GM23338 (cell line): ENCODE data around the gene PNMA6A. TPM values are rescaled to one million over a fixed set of nuclear protein-coding genes. Genes with fewer than 3 reads are reported as not detected.
"Not testable (repeated sequence)": the region's sequence is repeated elsewhere in the genome, so short reads cannot be mapped to it uniquely, and the experiment has no call there.

Experiments
- ATAC-seq: fragments of 200-7000 bp; cut with Tn5 transposase; 3 replicates; pipeline ENCODE4 v1.9.1; 2020
- DNase-seq: peaks from one replicate; pipeline ENCODE4 v3.0.0-alpha.2; 2015; ENCODE audit warnings: low spot score
- H2AFZ ChIP-seq: fragments of 200-600 bp; sonication (generic); 2 replicates; pipeline ENCODE4 v1.8.0; 2016; ENCODE audit warnings: antibody characterized with exemption, mild to moderate bottlenecking, moderate library complexity
- H3F3A ChIP-seq: fragments of 200-600 bp; sonication (generic); replicated peaks from 2 replicates; pipeline ENCODE4 v1.8.0; 2017; ENCODE audit warnings: antibody characterized with exemption, mixed run types, low read depth
- H3K27ac ChIP-seq: fragments of 200-600 bp; sonication (generic); 2 replicates; pipeline ENCODE4 v1.6.1; 2016; ENCODE audit warnings: low read depth
- H3K27me3 ChIP-seq: fragments of 200-600 bp; sonication (generic); 2 replicates; pipeline ENCODE4 v1.8.0; 2016; ENCODE audit warnings: mild to moderate bottlenecking, mixed run types, moderate library complexity; ENCODE audit not compliant: insufficient read depth
- H3K36me3 ChIP-seq: fragments of 200-600 bp; sonication (generic); 2 replicates; pipeline ENCODE4 v1.8.0; 2016; ENCODE audit warnings: mild to moderate bottlenecking; ENCODE audit not compliant: insufficient read depth
- H3K4me1 ChIP-seq: fragments of 200-600 bp; sonication (generic); 2 replicates; pipeline ENCODE4 v1.8.0; 2016; ENCODE audit warnings: mild to moderate bottlenecking, moderate library complexity; ENCODE audit not compliant: insufficient read depth
- H3K4me2 ChIP-seq: fragments of 200-600 bp; sonication (generic); 2 replicates; pipeline ENCODE4 v1.7.1; 2017; ENCODE audit warnings: mixed run types
- H3K4me3 ChIP-seq: fragments of 200-600 bp; sonication (generic); 2 replicates; pipeline ENCODE4 v1.6.1; 2016; ENCODE audit warnings: mixed run types
- H3K79me2 ChIP-seq: fragments of 200-600 bp; sonication (generic); replicated peaks from 2 replicates; pipeline ENCODE4 v1.8.0; 2017; ENCODE audit warnings: mild to moderate bottlenecking; ENCODE audit not compliant: insufficient read depth
- H3K9me2 ChIP-seq: fragments of 200-600 bp; sonication (generic); 2 replicates; pipeline ENCODE4 v1.8.0; 2017; ENCODE audit not compliant: insufficient read depth
- H4K20me1 ChIP-seq: fragments of 200-600 bp; sonication (generic); replicated peaks from 2 replicates; pipeline ENCODE4 v1.8.0; 2017; ENCODE audit warnings: mild to moderate bottlenecking; ENCODE audit not compliant: insufficient read depth
- H3K27ac Mint-ChIP-seq: 2 replicates; pipeline ENCODE4 v1.8.0; 2020; ENCODE audit warnings: inconsistent platforms, mild to moderate bottlenecking, moderate library complexity, mixed read lengths
- H3K27me3 Mint-ChIP-seq: 3 replicates; pipeline ENCODE4 v1.8.0; 2022; ENCODE audit warnings: low read depth, mild to moderate bottlenecking, moderate library complexity, mixed read lengths, inconsistent platforms; ENCODE audit not compliant: insufficient read depth, poor library complexity
- H3K36me3 Mint-ChIP-seq: 3 replicates; pipeline ENCODE4 v1.8.0; 2021; ENCODE audit warnings: low read depth, mild to moderate bottlenecking, inconsistent platforms, moderate library complexity, mixed read lengths
- H3K4me1 Mint-ChIP-seq: 3 replicates; pipeline ENCODE4 v1.8.0; 2020; ENCODE audit warnings: mild to moderate bottlenecking, inconsistent platforms, mixed read lengths
- H3K4me3 Mint-ChIP-seq: 3 replicates; pipeline ENCODE4 v1.8.0; 2021; ENCODE audit warnings: moderate library complexity, mild to moderate bottlenecking, inconsistent platforms, mixed read lengths
- H3K9me3 Mint-ChIP-seq: 3 replicates; pipeline ENCODE4 v1.8.0; 2020; ENCODE audit warnings: moderate library complexity, mild to moderate bottlenecking, inconsistent platforms, mixed read lengths
- polyA plus RNA-seq: library from polyadenylated mRNA; unstranded; fragments of >200 nt; fragmentation: Nextera tagmentation; extraction: Ambion mirVana; gene quantifications from 2 replicates; pipeline ENCODE4 v1.2.1, GENCODE V29; 2016
- small RNA-seq: library from RNA; depleted of rRNA; stranded (forward); fragments of <200 nt; gene quantifications from one replicate; pipeline ENCODE3, GENCODE V24; 2014; ENCODE audit warnings: low replicate concordance
- total RNA-seq: library from RNA; depleted of rRNA; stranded (reverse); fragments of >200 nt; shearing (Covaris generic); gene quantifications from 2 replicates; pipeline ENCODE4 v1.2.3, GENCODE V29; 2014; rRNA removed

Gene PNMA6A
- total and polyA plus RNA-seq, 2 experiments from 2014 or later: 2.4 to 7.1 TPM

DNA sequence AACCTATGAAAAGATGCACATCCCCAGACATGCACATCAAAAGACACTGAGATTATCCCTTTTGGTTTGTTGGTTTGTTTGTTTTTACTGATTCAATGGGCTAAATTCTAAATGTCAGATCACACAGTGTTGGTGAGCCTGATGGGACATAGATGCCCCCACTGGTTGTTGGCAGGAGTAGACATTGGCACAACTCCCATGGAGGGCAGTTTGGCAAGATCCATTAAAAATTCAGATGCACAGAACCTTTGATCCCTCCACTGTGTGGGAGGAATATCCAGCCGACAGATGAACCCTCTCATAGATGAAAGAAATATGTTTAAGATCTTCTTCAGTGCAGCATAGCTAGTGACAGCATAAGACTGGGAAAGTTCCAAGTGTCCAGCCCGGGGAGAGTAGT lies 38.5 kb downstream of the PNMA6A start:
- H3K4me3 ChIP-seq, ATAC-seq, H3F3A ChIP-seq, H3K9me2 ChIP-seq, H3K27ac ChIP-seq, DNase-seq, H3K4me3 Mint-ChIP-seq, H3K4me1 Mint-ChIP-seq, H3K27me3 Mint-ChIP-seq, H3K9me3 Mint-ChIP-seq, H3K4me1 ChIP-seq, H3K27me3 ChIP-seq, H3K4me2 ChIP-seq, H3K79me2 ChIP-seq, H3K36me3 ChIP-seq, H4K20me1 ChIP-seq, H2AFZ ChIP-seq, H3K27ac Mint-ChIP-seq, H3K36me3 Mint-ChIP-seq: not testable (repeated sequence)

DNA sequence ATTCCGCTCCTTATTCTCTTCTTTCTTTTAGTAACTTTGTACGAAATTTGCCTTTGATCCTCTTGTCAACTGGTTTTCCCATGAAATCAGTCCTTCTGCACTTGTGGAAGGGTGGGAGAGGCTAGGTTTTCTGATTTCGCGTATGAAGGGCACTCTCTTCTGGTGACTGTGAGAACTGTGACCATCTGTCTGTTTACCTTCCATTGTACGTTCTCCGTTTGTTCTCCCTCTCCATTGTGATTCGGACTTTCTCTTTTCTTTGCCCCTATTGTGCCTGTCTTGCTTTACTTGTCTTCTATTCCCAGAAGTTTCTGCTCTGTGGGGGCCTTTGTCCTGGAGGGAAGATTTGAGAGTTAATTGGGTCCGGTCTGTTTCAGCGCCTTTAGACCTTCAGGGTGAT lies 41.6 kb downstream of the PNMA6A start:
- H3K4me2 ChIP-seq, H4K20me1 ChIP-seq, H3K4me3 Mint-ChIP-seq, H3K9me3 Mint-ChIP-seq, H3K27ac Mint-ChIP-seq, H3K4me3 ChIP-seq, H3K4me1 Mint-ChIP-seq, H3K27me3 ChIP-seq, H3K4me1 ChIP-seq, H3K9me2 ChIP-seq, H3K27ac ChIP-seq, H3K36me3 Mint-ChIP-seq, DNase-seq, H2AFZ ChIP-seq, H3K27me3 Mint-ChIP-seq, H3F3A ChIP-seq, H3K36me3 ChIP-seq, H3K79me2 ChIP-seq: not testable (repeated sequence)
- ATAC-seq: peak; percentile 90

DNA sequence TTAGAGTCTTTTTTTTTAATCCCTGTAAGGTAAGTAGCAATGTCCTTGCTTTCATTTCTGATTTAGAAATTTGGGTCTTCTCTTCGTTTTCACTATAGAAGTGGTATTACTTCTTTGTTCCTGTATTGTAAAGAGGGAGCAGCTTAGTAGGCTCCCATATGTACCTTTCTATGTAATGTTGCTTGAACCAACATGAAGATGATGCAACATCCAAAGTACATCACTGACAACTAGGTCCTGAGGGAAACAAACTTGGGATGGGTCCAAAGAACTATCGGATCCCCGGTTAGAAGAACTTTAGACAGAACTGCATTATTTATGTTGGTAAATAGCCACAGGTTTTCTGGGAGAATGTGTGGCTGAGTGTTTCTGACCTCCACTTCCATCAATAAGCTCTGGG lies 45.5 kb downstream of the PNMA6A start:
- not testable (repeated sequence) for H3K36me3 ChIP-seq, H3K4me3 Mint-ChIP-seq, H3K4me2 ChIP-seq, H3F3A ChIP-seq, H3K79me2 ChIP-seq, ATAC-seq, H3K27me3 Mint-ChIP-seq, H3K27ac Mint-ChIP-seq, H3K27ac ChIP-seq, H2AFZ ChIP-seq, H3K4me3 ChIP-seq, DNase-seq, H3K36me3 Mint-ChIP-seq, H3K9me3 Mint-ChIP-seq, H3K27me3 ChIP-seq, H3K9me2 ChIP-seq, H4K20me1 ChIP-seq, H3K4me1 ChIP-seq, H3K4me1 Mint-ChIP-seq

DNA sequence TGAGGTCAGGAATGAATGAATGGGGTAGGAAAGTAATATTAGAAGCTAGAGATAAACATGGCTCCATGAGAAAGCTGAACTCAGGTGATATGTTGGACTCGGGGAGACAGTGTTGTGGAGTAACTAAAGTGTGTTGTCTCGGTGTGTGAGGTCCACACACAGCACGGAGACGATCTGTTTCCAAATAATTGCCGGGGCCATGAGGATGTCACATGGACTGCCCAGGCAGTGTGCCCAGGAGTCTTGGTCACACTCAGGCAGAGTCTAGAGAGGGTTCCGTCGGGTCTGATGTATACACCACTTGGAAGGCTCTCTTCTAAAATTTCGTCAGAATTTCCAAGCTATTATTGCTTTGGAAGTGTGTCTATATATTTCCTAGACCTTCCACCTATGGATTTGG lies 48.0 kb downstream of the PNMA6A start:
- not testable (repeated sequence) for H3K4me1 ChIP-seq, H3K9me3 Mint-ChIP-seq

DNA sequence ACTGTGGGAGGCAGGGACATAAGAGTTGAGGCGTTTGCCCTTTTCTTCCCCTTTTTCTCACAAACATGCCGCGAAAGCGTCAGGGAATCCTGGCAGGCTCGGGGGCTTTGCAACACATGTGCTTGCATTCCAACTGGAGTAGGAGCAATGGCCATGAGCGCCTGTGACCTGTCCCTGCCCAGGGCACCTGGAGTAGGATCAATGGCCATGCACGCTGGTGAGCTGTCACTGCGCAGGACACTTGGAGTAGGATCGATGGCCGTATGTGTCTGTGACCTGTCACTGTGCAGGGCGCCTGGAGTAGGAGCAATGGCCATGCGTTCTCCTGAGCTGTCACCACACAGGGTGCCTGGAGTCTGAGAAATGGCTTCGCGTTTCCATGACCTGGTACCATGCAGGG lies 51.2 kb downstream of the PNMA6A start:
- H3K27ac Mint-ChIP-seq, H3K9me2 ChIP-seq, H3K79me2 ChIP-seq, H4K20me1 ChIP-seq, H3K27me3 ChIP-seq, H3K4me2 ChIP-seq, H3K4me3 ChIP-seq, H2AFZ ChIP-seq, DNase-seq, ATAC-seq, H3K4me1 Mint-ChIP-seq, H3K36me3 ChIP-seq, H3K4me3 Mint-ChIP-seq, H3K36me3 Mint-ChIP-seq, H3K27ac ChIP-seq, H3K9me3 Mint-ChIP-seq, H3K27me3 Mint-ChIP-seq, H3F3A ChIP-seq, H3K4me1 ChIP-seq: not testable (repeated sequence)

More for the DNA sequence above, 48.0 kb downstream of the PNMA6A start:
- H3K27me3 Mint-ChIP-seq, H3F3A ChIP-seq, H3K27me3 ChIP-seq, H3K36me3 Mint-ChIP-seq, H4K20me1 ChIP-seq, H3K27ac ChIP-seq, H2AFZ ChIP-seq, H3K4me1 Mint-ChIP-seq, H3K4me3 Mint-ChIP-seq, H3K4me2 ChIP-seq, H3K27ac Mint-ChIP-seq, ATAC-seq, DNase-seq, H3K4me3 ChIP-seq, H3K79me2 ChIP-seq, H3K36me3 ChIP-seq, H3K9me2 ChIP-seq: not testable (repeated sequence)

Small RNA genes lying within 50 kb of the gene (small RNA-seq; reads per million reads assigned to genes)
- not detected for gene AC243428.1

Other genes with a start within 250 kb of the PNMA6A start
- 20.4 and 23.9 TPM in 2 replicates for gene CETN2, start 241.7 kb upstream of the PNMA6A start, total RNA-seq
- 53.4 and 53.7 TPM in 2 replicates for gene CETN2, start 241.7 kb upstream of the PNMA6A start, polyA plus RNA-seq
- gene NSDHL, start 241.4 kb upstream of the PNMA6A start, total RNA-seq: 32.0 and 34.3 TPM in 2 replicates
- 28.2 and 32.4 TPM in 2 replicates for gene NSDHL, start 241.4 kb upstream of the PNMA6A start, polyA plus RNA-seq
- gene ZNF185, start 174.4 kb upstream of the PNMA6A start, total RNA-seq: 5.9 and 7.8 TPM in 2 replicates
- 2.7 and 2.9 TPM in 2 replicates for gene ZNF185, start 174.4 kb upstream of the PNMA6A start, polyA plus RNA-seq
- gene PNMA5, start 78.3 kb upstream of the PNMA6A start, total RNA-seq: 0.49 and 0.62 TPM in 2 replicates
- gene PNMA5, start 78.3 kb upstream of the PNMA6A start, polyA plus RNA-seq: 0.10 and 0.24 TPM in 2 replicates
- gene PNMA3, start 16.0 kb upstream of the PNMA6A start, total RNA-seq: 5.7 and 8.5 TPM in 2 replicates
- 2.5 and 3.4 TPM in 2 replicates for gene PNMA3, start 16.0 kb upstream of the PNMA6A start, polyA plus RNA-seq
- not detected in 2 replicates for gene MAGEA1, start 106.8 kb downstream of the PNMA6A start, total RNA-seq
- gene MAGEA1, start 106.8 kb downstream of the PNMA6A start, polyA plus RNA-seq: not detected in 2 replicates
- 0.78 and 0.83 TPM in 2 replicates for gene PNMA6F, start 249.3 kb downstream of the PNMA6A start, total RNA-seq
- 0.06 and 0.09 TPM in 2 replicates for gene PNMA6F, start 249.3 kb downstream of the PNMA6A start, polyA plus RNA-seq